ENCODE data around the gene WWOX. TPM values are rescaled to one million over a fixed set of nuclear protein-coding genes. Genes with fewer than 3 reads are reported as not detected.

The WWOX gene
- total RNA-seq, 1 experiment from 2014 or later, result 15.6 TPM

- no peaks in the 10 kb centered on the region for H4K20me1 ChIP-seq (ENCODE audit: control insufficient read depth, insufficient read depth, insufficient read length)
- no peak overlapping the region for H4K8ac ChIP-seq (replicated peaks; ENCODE audit: insufficient read length, low read depth, low read length)
- no peak overlapping the region for H2BK12ac ChIP-seq (ENCODE audit: insufficient read length, low read depth, low read length)
- Mint-ChIP-seq H3K4me1 (peaks cover 10 to 19% of the 10 kb centered on the region in 2 experiments), H3K9me3 (no peaks in the 10 kb centered on the region), H3K36me3 (ENCODE audit: insufficient read depth in 1 of 3, low read depth in 3 of 3) (no peaks in the 10 kb centered on the region), H3K4me3 (no peak overlapping the region), H3K27me3 (ENCODE audit: low read depth) (no peaks in the 10 kb centered on the region; the same call in 1 of the 2 replicates), H3K27ac (peak overlapping the region in 1 of 3 experiments; percentile 77; a peak in 1 of 7 replicates)
- H3K79me1 ChIP-seq (ENCODE audit: insufficient read depth, low read depth, low read length, poor library complexity, severe bottlenecking), result no peaks in the 10 kb centered on the region
- no peak overlapping the region for H2BK120ac ChIP-seq (ENCODE audit: low read depth, low read length, poor library complexity, severe bottlenecking)
- H4K91ac ChIP-seq (ENCODE audit: insufficient read length, low read depth, low read length), result no peak overlapping the region
- no peak overlapping the region for H3K4ac ChIP-seq (ENCODE audit: low read depth, low read length)
- DNase-seq, result no peak
- H2AFZ ChIP-seq (ENCODE audit: low read length), result no peak overlapping the region
- WGBS (ENCODE audit: extremely low coverage, insufficient read length, low lambda C conversion rate), result no CpG with 5 or more reads among the region's 12 CpGs
- no peaks in the 10 kb centered on the region for H3K23me2 ChIP-seq (ENCODE audit: insufficient read length, low read depth, low read length, poor library complexity, severe bottlenecking)
- no peak overlapping the region for H2BK15ac ChIP-seq (ENCODE audit: low read depth, low read length)
- H3K4me1 ChIP-seq (ENCODE audit: insufficient read depth, low read length), result peaks cover 2% of the 10 kb centered on the region; the same call in 1 of the 2 replicates
- H3K56ac ChIP-seq (ENCODE audit: insufficient read length, low read depth, low read length), result no peak overlapping the region
- no peaks in the 10 kb centered on the region for H3K9me3 ChIP-seq (ENCODE audit: control insufficient read depth, low read depth, low read length)
- no peak for TF ChIP-seq CTCF (conservative IDR thresholded peaks at IDR 0.05)
- no peak overlapping the region for H3K23ac ChIP-seq (ENCODE audit: insufficient read length, low read depth, low read length)
- no peak overlapping the region for H3K27ac ChIP-seq (ENCODE audit: insufficient read length, low read depth, low read length)
- no peak overlapping the region for H3T11ph ChIP-seq (ENCODE audit: low read length)
- no peak overlapping the region for H3K4me2 ChIP-seq (ENCODE audit: insufficient read depth, insufficient read length, low read length)
- no peak overlapping the region for H3K14ac ChIP-seq (ENCODE audit: insufficient read depth, low read length)
- no peak overlapping the region for H3K18ac ChIP-seq (ENCODE audit: insufficient read length, low read depth, low read length)
- no peak overlapping the region for H2AK5ac ChIP-seq (ENCODE audit: insufficient read length, low read length)
- H3K9ac ChIP-seq (ENCODE audit: extremely low read depth, insufficient read length, low read length), result no peak overlapping the region
- H4K5ac ChIP-seq (ENCODE audit: insufficient read length, low read depth, low read length), result no peak overlapping the region
- H2BK5ac ChIP-seq (ENCODE audit: insufficient read length, low read length), result no peak overlapping the region
- H3K27me3 ChIP-seq (ENCODE audit: insufficient read depth, low read length), result no peaks in the 10 kb centered on the region
- no peak overlapping the region for H2BK20ac ChIP-seq (ENCODE audit: low read depth, low read length, poor library complexity, severe bottlenecking)
- no peaks in the 10 kb centered on the region for H3K79me2 ChIP-seq (ENCODE audit: insufficient read depth, low read length)
Observed at GRCh38 chr16:78984887-78985464, 885.5 kb downstream of the WWOX start.
